Measurements from ENCODE around the gene LRTM2. TPM values are rescaled to one million over a fixed set of nuclear protein-coding genes. Genes with fewer than 3 reads are reported as not detected.

LRTM2 gene
- total and polyA plus RNA-seq, 4 donors = not detected

DNA sequence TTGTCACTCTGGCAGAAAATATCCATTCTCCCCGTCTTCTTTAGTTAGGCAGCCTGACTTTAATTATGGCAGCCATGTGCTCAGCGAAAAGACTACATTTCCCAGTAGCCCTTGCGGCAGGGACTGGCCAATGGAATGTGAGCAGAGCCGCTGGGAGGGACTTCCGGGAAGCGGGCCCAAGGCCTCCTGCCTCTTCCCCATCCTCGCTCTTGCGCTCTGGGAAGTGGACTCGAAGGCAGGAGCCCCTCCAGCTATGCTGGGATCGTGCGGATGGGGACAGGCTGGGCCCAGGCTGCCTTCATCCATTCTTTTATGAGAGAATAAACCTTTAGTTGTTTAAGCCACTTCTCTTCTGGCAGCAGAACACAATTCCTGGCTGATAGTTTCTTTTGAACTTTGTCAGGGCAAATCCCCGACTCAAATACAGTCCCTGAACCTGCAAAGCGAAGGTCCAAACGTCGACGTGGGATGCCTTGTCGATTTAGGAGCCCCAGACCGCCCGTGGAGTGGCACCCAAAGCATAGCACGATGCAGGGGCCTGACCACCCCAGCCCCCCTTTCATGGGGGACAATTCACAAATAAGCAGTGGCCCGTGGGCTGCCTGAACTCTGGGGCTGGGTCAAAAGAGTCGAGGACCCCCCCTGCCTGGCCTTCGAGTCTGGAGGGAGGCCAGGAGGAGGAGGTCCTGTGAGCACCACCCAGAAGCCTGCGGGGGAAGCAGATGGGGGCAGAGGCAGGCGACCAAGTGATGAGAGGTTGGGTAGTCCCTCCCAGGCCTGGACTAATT is 15.6 kb upstream of the LRTM2 start (continued):
- no peak for TF ChIP-seq JUND (IDR thresholded peaks at IDR 0.05)
- TF ChIP-seq TAF1 (conservative IDR thresholded peaks at IDR 0.05) = no peak
- TF ChIP-seq HNF4G (IDR thresholded peaks at IDR 0.05) = no peak
- TF ChIP-seq EGR1 (IDR thresholded peaks at IDR 0.05; ENCODE audit: low read depth in 2 of 2) = no peak

DNA sequence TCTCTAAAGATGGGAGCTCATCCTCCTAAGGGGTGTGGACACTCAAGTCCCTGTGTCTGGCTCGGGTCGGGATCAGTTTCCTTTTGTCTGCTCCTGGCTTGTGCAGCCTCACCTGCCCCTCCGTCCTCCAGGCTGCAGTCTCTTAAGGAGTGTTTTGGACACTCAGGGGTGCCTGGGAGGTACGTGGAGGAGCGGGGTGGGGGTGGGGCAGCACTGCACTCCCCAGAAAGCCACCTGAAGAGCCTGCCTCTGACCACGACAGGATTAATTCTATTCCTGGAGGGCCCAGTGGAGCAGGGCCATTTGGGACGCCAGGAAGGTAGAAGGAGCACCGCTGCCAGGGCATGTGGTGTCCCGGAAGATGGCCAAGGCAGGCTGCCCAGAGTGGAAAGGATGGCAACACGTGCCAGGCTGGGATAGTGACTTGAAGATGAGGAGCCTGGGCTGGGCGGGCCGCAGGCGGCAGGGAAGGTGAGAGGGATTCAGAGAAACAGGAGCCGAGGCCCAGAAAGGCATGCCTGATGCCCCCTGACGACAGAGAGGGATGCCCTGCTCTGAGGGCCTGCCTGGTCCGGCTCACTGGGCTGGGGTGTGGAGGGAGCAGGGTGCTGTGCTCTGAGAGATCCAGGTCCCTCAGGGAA is 14.8 kb upstream of the LRTM2 start:
- no peak overlapping the region for H3K4me3 ChIP-seq (ENCODE audit: low read depth in 1 of 3, low read length in 3 of 3)
- H3K4me1 ChIP-seq (ENCODE audit: control insufficient read depth in 4 of 4, insufficient read depth in 4 of 4, low read length in 3 of 4) = no peaks in the 10 kb centered on the region
- H3K36me3 ChIP-seq (ENCODE audit: control insufficient read depth in 4 of 4, insufficient read depth in 3 of 4, low read depth in 1 of 4, low read length in 3 of 4) = no peaks in the 10 kb centered on the region
- no peak overlapping the region for H3K9ac ChIP-seq (ENCODE audit: low read depth in 1 of 2, low read length in 2 of 2)
- H3K27me3 ChIP-seq (ENCODE audit: control insufficient read depth in 4 of 4, insufficient read depth in 4 of 4, low read length in 3 of 4) = no peaks in the 10 kb centered on the region
- TF ChIP-seq, protein P1, sequence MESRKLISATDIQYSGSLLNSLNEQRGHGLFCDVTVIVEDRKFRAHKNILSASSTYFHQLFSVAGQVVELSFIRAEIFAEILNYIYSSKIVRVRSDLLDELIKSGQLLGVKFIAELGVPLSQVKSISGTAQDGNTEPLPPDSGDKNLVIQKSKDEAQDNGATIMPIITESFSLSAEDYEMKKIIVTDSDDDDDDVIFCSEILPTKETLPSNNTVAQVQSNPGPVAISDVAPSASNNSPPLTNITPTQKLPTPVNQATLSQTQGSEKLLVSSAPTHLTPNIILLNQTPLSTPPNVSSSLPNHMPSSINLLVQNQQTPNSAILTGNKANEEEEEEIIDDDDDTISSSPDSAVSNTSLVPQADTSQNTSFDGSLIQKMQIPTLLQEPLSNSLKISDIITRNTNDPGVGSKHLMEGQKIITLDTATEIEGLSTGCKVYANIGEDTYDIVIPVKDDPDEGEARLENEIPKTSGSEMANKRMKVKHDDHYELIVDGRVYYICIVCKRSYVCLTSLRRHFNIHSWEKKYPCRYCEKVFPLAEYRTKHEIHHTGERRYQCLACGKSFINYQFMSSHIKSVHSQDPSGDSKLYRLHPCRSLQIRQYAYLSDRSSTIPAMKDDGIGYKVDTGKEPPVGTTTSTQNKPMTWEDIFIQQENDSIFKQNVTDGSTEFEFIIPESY (IDR thresholded peaks at IDR 0.05) = no peak
- no peak for TF ChIP-seq HNF4A (conservative IDR thresholded peaks at IDR 0.05)
- H3K27ac ChIP-seq (ENCODE audit: low read depth in 1 of 2, low read length in 2 of 2) = no peak overlapping the region
- WGBS = 96% methylated on average over 16 of the region's 16 CpGs
- no peaks in the 10 kb centered on the region for H3K9me3 ChIP-seq (ENCODE audit: control insufficient read depth in 4 of 4, low read length in 3 of 4)
- DNase-seq (ENCODE audit: low spot score) = no peak

DNA sequence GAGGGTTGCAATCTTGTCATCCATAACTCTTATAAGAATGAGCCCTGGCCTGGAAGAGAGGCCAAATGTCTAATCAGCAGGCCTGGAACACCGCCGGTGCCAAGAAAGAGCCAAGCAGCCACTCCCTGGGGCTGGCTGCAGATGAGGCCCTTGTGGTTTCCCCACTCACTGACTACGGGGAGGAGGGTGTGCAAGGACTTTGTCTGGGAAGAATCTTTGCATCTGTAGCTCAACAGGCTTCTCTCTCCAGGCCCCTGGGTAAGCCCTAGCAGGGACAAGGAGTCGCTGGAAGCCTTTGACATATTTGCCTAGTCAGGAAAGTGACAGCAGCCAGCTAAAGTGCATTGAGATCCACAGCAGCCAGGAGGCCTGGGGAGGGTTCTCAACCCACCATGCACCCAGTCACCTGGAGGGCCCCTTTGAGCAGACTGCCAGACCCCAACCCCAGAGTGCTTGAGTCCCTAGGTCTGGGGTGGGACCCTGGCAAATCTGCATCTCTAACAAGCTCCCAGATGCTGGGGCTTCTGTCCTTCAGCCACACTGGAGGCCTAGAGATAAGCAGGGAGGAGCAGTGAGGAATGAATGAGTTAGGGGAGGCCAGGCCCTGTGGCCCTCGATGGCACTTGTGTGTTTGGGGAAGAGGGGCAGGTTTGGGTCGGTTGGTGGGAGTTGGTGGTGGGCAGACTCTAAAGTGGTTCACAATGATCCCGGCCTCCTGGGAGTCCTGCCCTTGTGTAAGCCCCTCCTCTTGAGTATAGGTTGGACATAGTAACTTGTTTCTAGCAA is 13.9 kb upstream of the LRTM2 start:
- no peaks in the 10 kb centered on the region for H3K27me3 ChIP-seq (ENCODE audit: control insufficient read depth in 4 of 4, insufficient read depth in 4 of 4, low read length in 3 of 4)
- DNase-seq (ENCODE audit: low spot score) = no peak
- H3K36me3 ChIP-seq (ENCODE audit: control insufficient read depth in 4 of 4, insufficient read depth in 3 of 4, low read depth in 1 of 4, low read length in 3 of 4) = no peaks in the 10 kb centered on the region
- TF ChIP-seq, protein P1 (IDR thresholded peaks at IDR 0.05) = no peak
- TF ChIP-seq SP1 (IDR thresholded peaks at IDR 0.05) (no peak), FOXA1 (IDR thresholded peaks at IDR 0.05) (no peak), JUND (IDR thresholded peaks at IDR 0.05) (no peak), TAF1 (conservative IDR thresholded peaks at IDR 0.05) (no peak)
- TF ChIP-seq, protein P2, sequence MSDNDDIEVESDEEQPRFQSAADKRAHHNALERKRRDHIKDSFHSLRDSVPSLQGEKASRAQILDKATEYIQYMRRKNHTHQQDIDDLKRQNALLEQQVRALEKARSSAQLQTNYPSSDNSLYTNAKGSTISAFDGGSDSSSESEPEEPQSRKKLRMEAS (IDR thresholded peaks at IDR 0.05) = no peak
- 78% methylated on average over 7 of the region's 7 CpGs for WGBS
- no peak overlapping the region for H3K27ac ChIP-seq (ENCODE audit: low read depth in 1 of 2, low read length in 2 of 2)
- no peak overlapping the region for H3K9ac ChIP-seq (ENCODE audit: low read depth in 1 of 2, low read length in 2 of 2)
- no peaks in the 10 kb centered on the region for H3K9me3 ChIP-seq (ENCODE audit: control insufficient read depth in 4 of 4, low read length in 3 of 4)
- H3K4me1 ChIP-seq (ENCODE audit: control insufficient read depth in 4 of 4, insufficient read depth in 4 of 4, low read length in 3 of 4) = no peaks in the 10 kb centered on the region
- H3K4me3 ChIP-seq (ENCODE audit: low read depth in 1 of 3, low read length in 3 of 3) = no peak overlapping the region

Measured in liver (tissue), 9 donors.